Measurements from ENCODE around the gene ITGB3. TPM values are rescaled to one million over a fixed set of nuclear protein-coding genes. Genes with fewer than 3 reads are reported as not detected.

ITGB3 gene
- total RNA-seq, 2 donors from 2014 or later: 2.0 to 2.1 TPM

- Histone ChIP-seq H3K9me3 (no peaks in the 10 kb centered on the region), H3K36me3 (replicated peaks in 1 of 2; ENCODE audit: insufficient read depth in 1 of 2, low read depth in 2 of 2) (no peaks in the 10 kb centered on the region), H3K27ac (no peak overlapping the region), H3K4me1 (no peaks in the 10 kb centered on the region), H3K4me3 (no peak overlapping the region), H3K27me3 (no peaks in the 10 kb centered on the region)
- intact Hi-C loops (cut with DNase I): loop anchor here (5.0 kb wide), 1 partner anchor 81 kb away; no protein-coding TSS in a partner anchor
- no peak for DNase-seq
- whole genome bisulfite sequencing, 2 donors: 89 to 90% methylated on average over 2 of the region's 2 CpGs
- ATAC-seq: no peak
- TF ChIP-seq POLR2A (IDR thresholded peaks at IDR 0.05) (no peak), CTCF (IDR thresholded peaks at IDR 0.05) (no peak)
These were observed 17.7 kb upstream of the ITGB3 start for GRCh38 chr17:47235923-47236322.

GRCh38 chr17:47237841-47238240 is 15.8 kb upstream of the ITGB3 start:
- 77 to 100% methylated on average over 3 to 7 of the region's 7 CpGs for WGBS, 2 donors

GRCh38 chr17:47238321-47239010 is 15.2 kb upstream of the ITGB3 start:
- ATAC-seq (no peak), DNase-seq (no peak)
- Histone ChIP-seq H3K36me3 (replicated peaks in 1 of 2; ENCODE audit: insufficient read depth in 1 of 2, low read depth in 2 of 2) (no peaks in the 10 kb centered on the region), H3K4me1 (no peaks in the 10 kb centered on the region), H3K27me3 (no peaks in the 10 kb centered on the region), H3K4me3 (no peak overlapping the region), H3K27ac (no peak overlapping the region), H3K9me3 (no peaks in the 10 kb centered on the region)
- intact Hi-C loops (cut with DNase I): loop anchor here (5.0 kb wide), 1 partner anchor 79 kb away; no protein-coding TSS in a partner anchor
- 84 to 88% methylated on average over 19 of the region's 29 CpGs for WGBS, 2 donors
- TF ChIP-seq CTCF (IDR thresholded peaks at IDR 0.05): no peak
- no peak for TF ChIP-seq POLR2A (IDR thresholded peaks at IDR 0.05)

More at GRCh38 chr17:47237841-47238240, 15.8 kb upstream of the ITGB3 start:
- no peaks in the 10 kb centered on the region for H3K4me1 ChIP-seq
- H3K27ac ChIP-seq: no peak overlapping the region
- no peaks in the 10 kb centered on the region for H3K27me3 ChIP-seq
- ATAC-seq (no peak), DNase-seq (no peak)
- no peaks in the 10 kb centered on the region for H3K36me3 ChIP-seq (replicated peaks in 1 of 2; ENCODE audit: insufficient read depth in 1 of 2, low read depth in 2 of 2)
- no peaks in the 10 kb centered on the region for H3K9me3 ChIP-seq
- intact Hi-C loops (cut with DNase I): loop anchor here (5.0 kb wide), 1 partner anchor 79 kb away; no protein-coding TSS in a partner anchor
- no peak overlapping the region for H3K4me3 ChIP-seq
- TF ChIP-seq CTCF (IDR thresholded peaks at IDR 0.05) (no peak), POLR2A (IDR thresholded peaks at IDR 0.05) (no peak)

GRCh38 chr17:47239619-47239966 is 14.0 kb upstream of the ITGB3 start:
- no peaks in the 10 kb centered on the region for H3K36me3 ChIP-seq (replicated peaks in 1 of 2; ENCODE audit: insufficient read depth in 1 of 2, low read depth in 2 of 2)

More at GRCh38 chr17:47239619-47239966, 14.0 kb upstream of the ITGB3 start:
- Histone ChIP-seq H3K27ac (peak overlapping the region in 2 of 4 donors; percentile 39 to 42), H3K9me3 (no peaks in the 10 kb centered on the region), H3K27me3 (no peaks in the 10 kb centered on the region), H3K4me1 (no peaks in the 10 kb centered on the region), H3K4me3 (no peak overlapping the region)
- DNase-seq (no peak), ATAC-seq (no peak)
- no peak for TF ChIP-seq POLR2A (IDR thresholded peaks at IDR 0.05)
- TF ChIP-seq CTCF (IDR thresholded peaks at IDR 0.05): no peak
- 72 to 79% methylated on average over 7 of the region's 7 CpGs for WGBS, 2 donors
- intact Hi-C loops (cut with DNase I): loop anchor here (5.0 kb wide), 1 partner anchor 78 kb away; no protein-coding TSS in a partner anchor
